Heart left ventricle (tissue), 13 donors: ENCODE measurements around the gene FFAR3.

Source experiments
- CTCF ChIP-seq, 12 donors: fragments of 200-600 bp; sonication (generic) in 4 of 12; IDR thresholded peaks; one replicate each; pipeline versions ENCODE4 v1.5.0 to v1.8.0; 2018 to 2022; ENCODE audit warnings: antibody characterized with exemption in 12 of 12, mild to moderate bottlenecking in 5 of 12
- POLR2A ChIP-seq, 2 donors: fragments of 450-650 bp; IDR thresholded peaks; one replicate each; pipeline ENCODE4 v1.6.1; 2017; ENCODE audit warnings: antibody characterized with exemption in 2 of 2, mild to moderate bottlenecking in 2 of 2, moderate library complexity in 2 of 2
- donor health status: ischemic (EF 13 %, LVEDD 7.1; RV severe dilation, severe dysfunction).
- donor health status: DM: no; HTN: yes; CAD: no.
- donor health status: DM: no; HTN: no; CAD: no.
- donor health status: ischemic (EF 25% LVEDD 6.9; RV normal size, moderate dysfunction).
- donor health status: ischemic (EF 25% LVEDD 5.7; RV mildly dilated, moderate dysfunction).
- donor health status: ischemic (EF 35%, LVEDD 5.7; RV mildly dilated, moderate dysfunction).
- donor health status: nonischemic (EF 11% LVEDD 7.7; RV severe dilation, severe dysfunction).
- donor health status: DM: yes; HTN: yes; CAD: no.
- donor health status: PGD.
- donor health status: ischemic (EF 29% LVEDD 5.4; RV normal size, mild dysfunction).
- donor health status: nonischemic (EF 23%, LVEDD 6.1; RV moderate dilation, normal function).

- no peak for TF ChIP-seq POLR2A (IDR thresholded peaks at IDR 0.05)
- no peak for TF ChIP-seq CTCF (IDR thresholded peaks at IDR 0.05)
Observed at GRCh38 chr19:35403116-35403760, 45.0 kb downstream of the FFAR3 start.
